K562 (cell line): Measurements from ENCODE around the gene PCBP2. TPM values are rescaled to one million over a fixed set of nuclear protein-coding genes. Genes with fewer than 3 reads are reported as not detected.
A peak's percentile ranks its signal among the peaks of the same experiment; 100 is the strongest.

Experiments used
- ATAC-seq: fragments of 200-7000 bp; cut with Tn5 transposase; 3 replicates; pipeline ENCODE4 v1.9.1; 2020; ENCODE audit warnings: moderate library complexity
- BruUV-seq: library from RNA; stranded (reverse); fragments of 400-500 nt; replicated peaks from 2 replicates; lab custom pipeline; 2021; lab: Mats Ljungman, UMichigan
- CTCF ChIA-PET: fragments of 300-600 bp; formaldehyde crosslinking; extraction: SDS; loops from one replicate; lab custom pipeline; 2021; ENCODE audit warnings: low intra/inter-chr PET ratio; lab: Yijun Ruan, JAX
- POLR2A ChIA-PET: fragments of 300-600, 350-650 bp; sonication (Branson Sonifier 250); formaldehyde crosslinking; extraction: SDS; loops from one replicate; lab custom pipeline; 2021; ENCODE audit warnings: antibody characterized with exemption, inconsistent platforms; lab: Yijun Ruan, JAX
- DNase-seq, 4 experiments: peaks; one replicate each; pipeline versions ENCODE4 v3.0.0 to v3.0.0-alpha.2; 2011 to 2018; ENCODE audit warnings: low spot score in 3 of 4, mixed read lengths in 3 of 4; ENCODE audit errors: extremely low read depth in 1 of 4
- FAIRE-seq: peaks from 2 replicates; lab custom pipeline; 2011; peaks lifted over from hg19 to GRCh38; lab: Jason Lieb, UNC
- H2AFZ ChIP-seq: 2 replicates; pipeline ENCODE4 v1.6.0; 2011; ENCODE audit warnings: low read depth, low read length, control low read depth, inconsistent platforms
- H3K27ac ChIP-seq: fragments of 200-600 bp; 3 replicates; pipeline ENCODE4 v1.8.0; 2011; ENCODE audit warnings: low read depth, mild to moderate bottlenecking, control low read depth, inconsistent platforms, low read length, moderate library complexity, mixed read lengths; ENCODE audit errors: extremely low read depth
- H3K27me3 ChIP-seq, 2 experiments: fragments of 300-600 bp in 1 of 2; 2 replicates in 1 of 2; 3 replicates in 1 of 2; pipeline versions ENCODE4 v1.6.0 to v1.8.0; 2011; ENCODE audit warnings: inconsistent platforms in 2 of 2, low read length in 2 of 2, mild to moderate bottlenecking in 1 of 2, mixed read lengths in 1 of 2, moderate library complexity in 1 of 2; ENCODE audit not compliant: control insufficient read depth in 2 of 2, insufficient read depth in 2 of 2
- H3K36me3 ChIP-seq: fragments of 300-600 bp; 3 replicates; pipeline ENCODE4 v1.8.0; 2011; ENCODE audit warnings: mild to moderate bottlenecking, low read length, inconsistent platforms; ENCODE audit not compliant: control insufficient read depth, insufficient read depth
- H3K4me1 ChIP-seq, 2 experiments: fragments of 200-600 bp in 1 of 2; replicated peaks in 1 of 2; 2 replicates in 1 of 2; 3 replicates in 1 of 2; pipeline versions ENCODE4 v1.5.1 to v1.8.0; 2011; ENCODE audit warnings: inconsistent platforms in 2 of 2, low read length in 2 of 2, mild to moderate bottlenecking in 1 of 2, mixed read lengths in 1 of 2, moderate library complexity in 1 of 2; ENCODE audit not compliant: control insufficient read depth in 2 of 2, insufficient read depth in 2 of 2
- H3K4me2 ChIP-seq: 2 replicates; pipeline ENCODE4 v1.6.1; 2011; ENCODE audit warnings: low read length, control low read depth, inconsistent platforms, mixed read lengths; ENCODE audit not compliant: insufficient read depth
- H3K4me3 ChIP-seq: fragments of 200-600 bp; sonication (generic), shearing (Covaris generic); 2 replicates; pipeline ENCODE4 v1.5.1; 2016; ENCODE audit warnings: control low read depth, inconsistent platforms
- H3K79me2 ChIP-seq: fragments of 200-600 bp; 3 replicates; pipeline ENCODE4 v1.8.0; 2011; ENCODE audit warnings: low read length, inconsistent platforms; ENCODE audit not compliant: control insufficient read depth, insufficient read depth
- H3K9ac ChIP-seq, 2 experiments: 2 replicates each; pipeline versions ENCODE4 v1.6.0 to v1.6.1; 2011; ENCODE audit warnings: low read depth in 2 of 2, low read length in 2 of 2, control low read depth in 1 of 2, inconsistent platforms in 1 of 2, mild to moderate bottlenecking in 1 of 2, mixed read lengths in 1 of 2; ENCODE audit not compliant: insufficient read depth in 1 of 2
- H3K9me1 ChIP-seq: one replicate; pipeline ENCODE4 v1.6.0; 2011; ENCODE audit warnings: inconsistent platforms, mild to moderate bottlenecking, low read length, moderate library complexity; ENCODE audit not compliant: control insufficient read depth, insufficient read depth
- H3K9me3 ChIP-seq: replicated peaks from 2 replicates; pipeline ENCODE4 v1.5.1; 2011; ENCODE audit warnings: low read depth, low read length, inconsistent platforms; ENCODE audit not compliant: control insufficient read depth, insufficient read depth
- H4K20me1 ChIP-seq: replicated peaks from 2 replicates; pipeline ENCODE4 v1.6.1; 2011; ENCODE audit warnings: low read length, inconsistent platforms, mixed read lengths; ENCODE audit not compliant: control insufficient read depth, insufficient read depth
- AFF4 ChIP-seq: sonication (generic); formaldehyde crosslinking; IDR thresholded peaks from 2 replicates; pipeline ENCODE4 v1.8.0; 2023; ENCODE audit warnings: mild to moderate bottlenecking, missing genetic modification reagents
- DDX20 ChIP-seq: fragments of 450-650 bp; IDR thresholded peaks from 2 replicates; pipeline ENCODE4 v1.6.1; 2016; ENCODE audit warnings: missing genetic modification characterization, low read depth, mild to moderate bottlenecking, missing compliant biosample characterization, moderate library complexity
- ELK3 ChIP-seq: fragments of 450-650 bp; formaldehyde crosslinking; IDR thresholded peaks from 2 replicates; pipeline ENCODE4 v1.4.0; 2020; ENCODE audit warnings: mild to moderate bottlenecking
- ETV1 ChIP-seq: fragments of 450-650 bp; conservative IDR thresholded peaks from 2 replicates; pipeline ENCODE4 v1.6.1; 2016; ENCODE audit warnings: missing genetic modification characterization, control low read depth, low read depth, missing compliant biosample characterization
- FOXM1 ChIP-seq, 2 experiments: fragments of 450-650 bp in 1 of 2; sonication (generic) in 1 of 2; formaldehyde crosslinking in 1 of 2; IDR thresholded peaks; 2 replicates each; pipeline versions ENCODE4 v1.6.1 to v1.9.0; 2017 to 2022; ENCODE audit warnings: low read depth in 2 of 2, mild to moderate bottlenecking in 2 of 2, missing genetic modification reagents in 1 of 2, moderate library complexity in 1 of 2
- GATA2 ChIP-seq: sonication (generic); formaldehyde crosslinking; IDR thresholded peaks from 2 replicates; pipeline ENCODE4 v1.4.0; 2020; ENCODE audit warnings: mild to moderate bottlenecking, missing genetic modification reagents
- KLF10 ChIP-seq: fragments of 250-450 bp; sonication (Bioruptor Pico); IDR thresholded peaks from 2 replicates; pipeline ENCODE4 v1.6.1; 2021; ENCODE audit warnings: matching md5 sums
- PHTF2 ChIP-seq: fragments of 250-450 bp; sonication (Bioruptor Pico); IDR thresholded peaks from 2 replicates; pipeline ENCODE4 v1.5.0; 2021; ENCODE audit warnings: mild to moderate bottlenecking
- POLR2B ChIP-seq: fragments of 450-650 bp; IDR thresholded peaks from 2 replicates; pipeline ENCODE4 v1.6.1; 2018; ENCODE audit warnings: low read depth; ENCODE audit not compliant: partially characterized antibody
- POLR2G ChIP-seq: fragments of 200-400 bp; formaldehyde crosslinking; IDR thresholded peaks from 2 replicates; pipeline ENCODE4 v1.6.1; 2017; ENCODE audit warnings: low read depth, mild to moderate bottlenecking, antibody characterized with exemption, low read length, moderate library complexity
- RBM22 ChIP-seq: fragments of 200-400 bp; formaldehyde crosslinking; IDR thresholded peaks from 2 replicates; pipeline ENCODE4 v1.6.1; 2018; ENCODE audit warnings: low read length, low read depth; ENCODE audit not compliant: poor library complexity, severe bottlenecking
- SRF ChIP-seq, 2 experiments: fragments of 250-450, 450-650 bp in 1 of 2; sonication (Bioruptor Pico) in 1 of 2; sonication (generic) in 1 of 2; formaldehyde crosslinking; IDR thresholded peaks; 2 replicates each; pipeline versions ENCODE4 v1.5.0 to v1.5.1; 2020 to 2022; ENCODE audit warnings: mild to moderate bottlenecking in 1 of 2, missing genetic modification reagents in 1 of 2
- TFAM ChIP-seq: fragments of 250-450 bp; sonication (Bioruptor Pico); conservative IDR thresholded peaks from 2 replicates; pipeline ENCODE4 v1.5.0; 2021; ENCODE audit warnings: mild to moderate bottlenecking, moderate library complexity
- ZNF143 ChIP-seq: sonication (generic); formaldehyde crosslinking; IDR thresholded peaks from 2 replicates; pipeline ENCODE4 v1.9.0; 2022; ENCODE audit warnings: mild to moderate bottlenecking, missing genetic modification reagents
- ZNF224 ChIP-seq: sonication (generic); formaldehyde crosslinking; IDR thresholded peaks from 2 replicates; pipeline ENCODE4 v1.8.0; 2022; ENCODE audit warnings: mild to moderate bottlenecking, missing genetic modification reagents
- ZNF274 ChIP-seq: IDR thresholded peaks from 2 replicates; pipeline ENCODE4 v1.6.1; 2011; ENCODE audit warnings: low read depth, mild to moderate bottlenecking, low read length, moderate library complexity, borderline replicate concordance
- ZNF282 ChIP-seq: sonication (generic); formaldehyde crosslinking; IDR thresholded peaks from 2 replicates; pipeline ENCODE4 v1.8.1; 2023; ENCODE audit warnings: missing genetic modification reagents
- WGBS: fragments of 100-300 bp; shearing (Covaris generic); methylation state at CpG from one replicate; pipeline ENCODE4 v1.1.6; 2016; ENCODE audit warnings: low coverage, mixed read lengths; ENCODE audit not compliant: insufficient coverage; ENCODE audit errors: missing lambda C conversion rate; 5-methylcytosine and 5-hydroxymethylcytosine counted together
- in situ Hi-C: fragments of 300-500 bp; cut with MboI; formaldehyde crosslinking; loops from 4 replicates; pipeline ENCODE4 v1.15.0; 2018; ENCODE audit warnings: inconsistent platforms, mixed read lengths
- intact Hi-C: fragments of 100-400 bp; cut with micrococcal nuclease; formaldehyde crosslinking; loops from 2 replicates; pipeline ENCODE4 v1.14.2; 2022
- polyA plus RNA-seq, 8 experiments: library from polyadenylated mRNA; depleted of rRNA in 4 of 8; stranded (reverse) in 5 of 8; unstranded in 3 of 8; fragments of >200 nt; fragmentation: Nextera tagmentation in 2 of 8; fragmentation: Illumina TruSeq in 1 of 8; extraction: Ambion mirVana in 2 of 8; extraction: Trizol in 1 of 8; gene quantifications; 2 replicates each; pipeline versions ENCODE4 v1.2.1 to v1.2.3, GENCODE V29; 2011 to 2014; ENCODE audit warnings: inconsistent platforms in 1 of 8, missing spikeins in 1 of 8
- total RNA-seq, 7 experiments: library from RNA; depleted of rRNA in 6 of 7; stranded (reverse); fragments of >200 nt in 6 of 7; fragmentation: Illumina TruSeq in 2 of 7; extraction: Trizol in 2 of 7; gene quantifications; 2 replicates each; pipeline versions ENCODE4 v1.2.1 to v1.2.3, GENCODE V29; 2011 to 2021; ENCODE audit warnings: low replicate concordance in 1 of 7

PCBP2 gene
- total and polyA plus RNA-seq, 9 of the 15 experiments (the other 6 are each of a cell fraction or from before 2014, with no cell fraction given), result 137 to 831 (median 328) TPM

DNA sequence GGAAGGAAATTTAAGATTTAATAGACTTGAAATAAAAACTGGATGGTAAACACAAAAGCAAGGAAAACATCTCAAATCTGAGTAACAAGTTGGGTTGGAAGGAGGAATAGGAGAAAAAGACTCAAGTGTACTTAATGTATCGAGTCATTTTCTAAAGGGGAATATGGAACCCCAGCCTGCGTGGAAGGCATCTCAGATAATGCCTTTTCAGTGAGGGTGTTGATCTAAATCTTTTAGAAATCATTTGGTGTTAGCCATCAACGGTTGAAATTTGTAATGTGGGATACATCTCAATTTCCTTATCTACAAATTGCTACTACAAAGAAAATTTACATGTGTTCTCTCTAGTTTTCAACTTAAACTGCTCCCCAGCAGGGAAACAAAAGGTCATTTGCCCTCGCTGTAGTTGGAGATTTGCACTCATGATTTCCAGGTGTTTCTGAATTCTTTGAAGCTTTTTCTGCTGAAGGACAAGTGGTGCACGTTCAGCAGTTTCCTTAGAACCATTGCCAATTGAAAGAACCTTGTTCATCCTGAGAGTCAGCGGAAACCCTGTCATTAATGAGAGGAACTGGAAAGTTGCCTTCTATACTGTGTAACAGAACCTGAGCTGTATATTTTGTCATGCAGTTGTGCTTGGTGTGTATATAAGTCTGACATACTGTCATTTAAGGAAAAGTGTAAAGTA is 2.2 kb downstream of the PCBP2 start:
- POLR2A ChIA-PET, result interaction anchor here (0.5 to 3.9 kb wide), 19 partner anchors 11 to 573 kb away, joined by 3 to 39 read pairs (median 5); partner anchors contain the start of genes AAAS, SP1 and TARBP2
- 29% methylated on average over 6 of the region's 6 CpGs for WGBS
- no TSS peak for BruUV-seq
- intact Hi-C loops, result no loop called here
- peaks cover 64% of the 10 kb centered on the region for H3K36me3 ChIP-seq
- peak overlapping the region in 1 of 2 experiments; percentile 91; a peak in 2 of 4 replicates for H3K9ac ChIP-seq
- DNase-seq (no peak), FAIRE-seq (no peak), ATAC-seq (no peak)
- CTCF ChIA-PET, result interaction anchor here (0.9 to 1.9 kb wide), 2 partner anchors 127 to 130 kb away, joined by 3 to 6 read pairs; no protein-coding TSS in a partner anchor
- H3K27me3 ChIP-seq, result no peaks in the 10 kb centered on the region
- peak overlapping the region; percentile 98; the same call in 1 of the 2 replicates for H3K4me3 ChIP-seq
- H3K27ac ChIP-seq, result peak overlapping the region; percentile 98; the same call in 1 of the 3 replicates
- H3K9me1 ChIP-seq, result peaks cover 4% of the 10 kb centered on the region
- H3K79me2 ChIP-seq, result peaks cover 70% of the 10 kb centered on the region
- H2AFZ ChIP-seq, result no peak overlapping the region
- H3K9me3 ChIP-seq, result no peaks in the 10 kb centered on the region
- H4K20me1 ChIP-seq, result peaks cover 34% of the 10 kb centered on the region
- peaks cover 0 to 17% of the 10 kb centered on the region in 2 experiments; a peak in 3 of 5 replicates for H3K4me1 ChIP-seq
- peak overlapping the region; percentile 54 for H3K4me2 ChIP-seq
- in situ Hi-C loops, result no loop called here
- TF ChIP-seq ZNF143, result no peak
- TF ChIP-seq GATA2 (CRISPR knock-in tag), result no peak
- no peak for TF ChIP-seq POLR2B
- no peak for TF ChIP-seq DDX20 (tag)
- no peak for TF ChIP-seq FOXM1 (IDR thresholded peaks at IDR 0.05; ENCODE audit: low read depth)
- no peak for TF ChIP-seq FOXM1 (CRISPR knock-in tag; IDR thresholded peaks at IDR 0.05; ENCODE audit: low read depth)
- no peak for TF ChIP-seq ZNF224 (CRISPR knock-in tag)
- TF ChIP-seq KLF10 (CRISPR knock-in tag), result no peak
- no peak for TF ChIP-seq TFAM
- TF ChIP-seq SRF (CRISPR knock-in tag; IDR thresholded peaks at IDR 0.05), result no peak
- TF ChIP-seq PHTF2 (CRISPR knock-in tag), result no peak
- TF ChIP-seq ZNF282, result 0 out of 2 replicates have a peak, but pooled peaks have one; percentile 30
- peak; percentile 51 for TF ChIP-seq POLR2G
- TF ChIP-seq AFF4 (CRISPR knock-in tag), result peak; percentile 43; the same call in 1 of the 2 replicates
- no peak for TF ChIP-seq ZNF274
- TF ChIP-seq ELK3 (CRISPR knock-in tag), result no peak
- TF ChIP-seq RBM22, result peak; percentile 59
- TF ChIP-seq ETV1 (tag), result no peak
